C4-2B (cell line): ENCODE data around the gene FOCAD.
"Not testable (repeated sequence)": the region's sequence is repeated elsewhere in the genome, so short reads cannot be mapped to it uniquely, and the experiment has no call there.

Experiments
- ZFX ChIP-seq: fragments of 450-650 bp; IDR thresholded peaks from 2 replicates; pipeline ENCODE4 v1.6.1; 2017
- TF ChIP-seq, protein P1 (sequence below): fragments of 450-650 bp; conservative IDR thresholded peaks from 2 replicates; pipeline ENCODE4 v1.5.1; 2017; ENCODE audit warnings: mild to moderate bottlenecking

- TF ChIP-seq, protein P1, sequence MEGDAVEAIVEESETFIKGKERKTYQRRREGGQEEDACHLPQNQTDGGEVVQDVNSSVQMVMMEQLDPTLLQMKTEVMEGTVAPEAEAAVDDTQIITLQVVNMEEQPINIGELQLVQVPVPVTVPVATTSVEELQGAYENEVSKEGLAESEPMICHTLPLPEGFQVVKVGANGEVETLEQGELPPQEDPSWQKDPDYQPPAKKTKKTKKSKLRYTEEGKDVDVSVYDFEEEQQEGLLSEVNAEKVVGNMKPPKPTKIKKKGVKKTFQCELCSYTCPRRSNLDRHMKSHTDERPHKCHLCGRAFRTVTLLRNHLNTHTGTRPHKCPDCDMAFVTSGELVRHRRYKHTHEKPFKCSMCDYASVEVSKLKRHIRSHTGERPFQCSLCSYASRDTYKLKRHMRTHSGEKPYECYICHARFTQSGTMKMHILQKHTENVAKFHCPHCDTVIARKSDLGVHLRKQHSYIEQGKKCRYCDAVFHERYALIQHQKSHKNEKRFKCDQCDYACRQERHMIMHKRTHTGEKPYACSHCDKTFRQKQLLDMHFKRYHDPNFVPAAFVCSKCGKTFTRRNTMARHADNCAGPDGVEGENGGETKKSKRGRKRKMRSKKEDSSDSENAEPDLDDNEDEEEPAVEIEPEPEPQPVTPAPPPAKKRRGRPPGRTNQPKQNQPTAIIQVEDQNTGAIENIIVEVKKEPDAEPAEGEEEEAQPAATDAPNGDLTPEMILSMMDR, result not testable (repeated sequence)
- not testable (repeated sequence) for TF ChIP-seq ZFX
Observed at GRCh38 chr9:20673537-20673936, 10.5 kb upstream of the FOCAD start.
